MV-4-11 (cell line): ENCODE measurements around the gene TMSB15A.
"Not testable (repeated sequence)": the region's sequence is repeated elsewhere in the genome, so short reads cannot be mapped to it uniquely, and the experiment has no call there.

Experiments
- DNase-seq: peaks from one replicate; lab custom pipeline; 2025; lab: John Stamatoyannopoulos, UW

TMSB15A gene

DNA sequence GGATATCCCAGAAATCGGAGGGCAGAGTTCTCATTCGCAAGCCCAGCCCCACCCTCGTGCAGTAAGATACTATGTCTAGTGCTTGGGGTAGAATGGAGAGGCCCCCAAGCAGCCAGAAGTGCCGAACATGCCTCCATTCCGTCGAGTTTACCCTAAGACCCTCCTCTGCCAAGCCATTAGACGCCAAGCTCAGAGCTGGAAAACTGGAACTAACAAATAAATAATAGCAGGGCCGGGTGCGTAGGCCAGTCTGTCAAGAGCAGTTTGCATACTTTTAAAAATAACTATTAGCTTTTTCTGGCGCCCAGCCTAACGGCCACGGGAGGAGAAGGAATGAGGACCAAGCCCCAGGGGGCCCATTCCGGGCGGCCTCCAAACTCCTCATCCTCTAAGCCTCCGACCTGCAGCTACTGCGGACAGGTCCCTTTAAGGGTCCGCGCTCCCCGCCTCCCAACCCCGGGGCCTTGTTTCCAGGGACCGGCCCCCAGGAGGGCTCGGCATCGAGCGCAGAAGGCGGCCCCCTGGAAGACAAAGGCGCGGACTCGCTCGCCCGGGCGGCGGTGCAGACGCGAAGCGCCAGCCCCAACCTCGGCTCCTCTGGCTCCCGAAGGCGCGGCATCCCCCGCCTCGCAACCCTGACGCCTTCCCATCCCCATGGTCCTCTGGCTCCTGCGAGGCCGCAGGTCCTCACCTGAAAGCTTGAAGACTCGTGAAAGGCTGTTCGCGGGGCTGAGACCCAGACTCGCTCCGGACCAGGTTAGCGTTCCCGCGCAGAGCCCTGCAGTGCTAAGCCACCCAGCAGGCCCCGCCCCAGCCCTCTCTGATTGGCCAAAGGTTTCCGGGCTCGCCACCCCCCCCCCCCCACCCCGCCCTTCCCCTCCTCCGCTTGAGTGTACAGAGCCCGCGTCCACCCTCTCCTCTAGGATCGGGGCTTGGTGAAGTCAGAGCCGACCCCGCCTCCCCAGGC lies at the start of gene TMSB15A:
Gene TMSB15A, minus strand, starts transcription at position 765 of the 967 bp plus-strand sequence.
- no peak for DNase-seq

GRCh38 chrX:102560423-102561068 lies 44.0 kb upstream of the TMSB15A start:
- no peak for DNase-seq

DNA sequence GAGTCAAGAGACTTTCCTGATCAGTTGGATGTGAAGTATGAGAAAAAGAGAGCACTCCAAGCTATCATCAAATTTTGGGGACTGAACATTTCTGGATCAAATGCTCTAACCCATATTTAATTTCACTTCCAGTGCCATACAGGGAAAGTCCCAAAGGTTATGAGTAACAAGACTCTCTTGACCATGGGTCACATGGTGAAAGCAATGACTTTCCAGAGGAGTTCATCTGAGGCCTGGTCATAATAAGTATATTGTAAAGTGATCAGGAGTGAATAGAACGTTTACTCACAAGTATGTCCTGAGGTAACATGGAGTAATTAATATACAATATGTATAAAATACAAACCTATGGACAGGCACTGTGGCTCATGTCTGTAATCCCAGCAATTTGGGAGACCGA lies 42.1 kb upstream of the TMSB15A start:
- no peak for DNase-seq

- DNase-seq: no peak
Measured at GRCh38 chrX:102548231-102548630, 31.7 kb upstream of the TMSB15A start.

DNA sequence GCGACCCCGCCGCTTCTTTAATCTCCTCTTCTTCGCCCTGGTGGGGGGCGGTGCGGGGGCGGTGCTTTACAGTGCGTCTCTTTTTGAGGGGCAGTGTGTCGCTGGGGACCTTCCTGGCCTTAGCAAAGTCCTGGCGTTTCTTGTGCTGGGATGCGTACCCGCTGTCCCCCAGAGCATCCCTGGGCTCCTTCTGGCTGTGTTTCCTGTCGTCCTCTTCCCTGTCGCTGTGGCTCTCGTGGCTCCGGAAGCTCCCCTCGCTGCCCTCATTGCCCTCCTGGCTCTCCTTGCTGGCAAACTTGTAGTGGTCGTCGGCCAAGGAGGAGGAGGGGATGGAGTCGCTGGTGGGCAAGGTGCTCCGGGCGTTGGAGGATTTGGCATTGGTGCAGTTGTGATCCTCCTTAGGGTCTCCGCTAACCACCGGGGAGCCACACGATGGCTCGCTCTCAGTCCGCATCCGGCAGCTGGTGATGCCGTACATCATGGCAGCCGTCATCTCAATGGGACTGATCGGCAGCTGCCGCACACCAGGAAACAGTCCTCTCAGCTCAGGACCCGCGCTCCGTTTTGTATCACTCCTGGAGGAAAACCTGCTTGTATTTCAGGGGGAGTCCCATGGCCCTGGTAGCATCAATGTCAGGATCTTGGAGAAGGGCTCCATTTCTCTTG lies 30.4 kb upstream of the TMSB15A start:
- no peak for DNase-seq

DNA sequence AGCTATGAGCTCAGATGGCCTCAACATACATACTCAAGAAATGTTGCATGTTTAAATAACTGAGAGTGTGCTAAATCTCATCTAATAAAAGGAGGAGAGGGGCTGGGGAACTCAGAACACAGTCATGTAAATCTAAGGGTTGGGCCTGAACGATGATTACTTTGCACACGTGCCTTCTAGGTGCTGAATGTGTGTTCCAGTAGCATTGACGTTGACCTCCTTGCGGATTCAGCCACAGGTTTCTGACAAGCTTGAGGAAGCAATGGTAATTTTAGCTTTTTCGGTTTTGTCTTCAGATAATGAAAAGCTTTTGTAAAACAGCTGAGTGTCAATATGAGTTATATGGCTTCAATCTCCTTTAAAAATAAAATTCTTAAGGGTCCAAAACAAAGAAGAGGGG lies 29.6 kb upstream of the TMSB15A start:
- DNase-seq: not testable (repeated sequence)

- no peak for DNase-seq
Measured at GRCh38 chrX:102535958-102536357, 19.4 kb upstream of the TMSB15A start.

- no peak for DNase-seq
Measured at GRCh38 chrX:102517326-102517725, 787 bp upstream of the TMSB15A start.

DNA sequence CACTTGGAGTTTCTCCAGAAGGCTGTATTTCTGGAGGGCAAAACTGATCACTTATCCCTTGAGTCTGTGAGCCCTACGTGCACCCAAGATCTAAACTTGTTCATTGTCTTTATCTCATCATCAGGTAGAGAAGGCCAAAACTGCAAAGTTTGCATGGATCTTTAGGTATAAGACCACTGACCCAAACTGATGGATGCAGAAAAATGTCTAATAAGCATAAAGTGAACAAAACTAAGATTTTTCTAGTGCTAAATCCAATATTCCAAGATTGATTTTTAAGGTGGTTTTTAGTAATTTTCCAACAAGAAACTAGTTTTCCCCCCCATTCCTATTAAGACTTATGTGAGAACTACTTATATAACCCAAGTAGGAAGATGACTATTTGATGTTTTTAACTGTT lies 2.0 kb downstream of the TMSB15A start:
- no peak for DNase-seq

GRCh38 chrX:102498732-102499131 lies 17.8 kb downstream of the TMSB15A start:
- DNase-seq: no peak

- no peak for DNase-seq
Measured at GRCh38 chrX:102491766-102492165, 24.8 kb downstream of the TMSB15A start.

GRCh38 chrX:102478765-102479164 lies 37.8 kb downstream of the TMSB15A start:
- not testable (repeated sequence) for DNase-seq

DNA sequence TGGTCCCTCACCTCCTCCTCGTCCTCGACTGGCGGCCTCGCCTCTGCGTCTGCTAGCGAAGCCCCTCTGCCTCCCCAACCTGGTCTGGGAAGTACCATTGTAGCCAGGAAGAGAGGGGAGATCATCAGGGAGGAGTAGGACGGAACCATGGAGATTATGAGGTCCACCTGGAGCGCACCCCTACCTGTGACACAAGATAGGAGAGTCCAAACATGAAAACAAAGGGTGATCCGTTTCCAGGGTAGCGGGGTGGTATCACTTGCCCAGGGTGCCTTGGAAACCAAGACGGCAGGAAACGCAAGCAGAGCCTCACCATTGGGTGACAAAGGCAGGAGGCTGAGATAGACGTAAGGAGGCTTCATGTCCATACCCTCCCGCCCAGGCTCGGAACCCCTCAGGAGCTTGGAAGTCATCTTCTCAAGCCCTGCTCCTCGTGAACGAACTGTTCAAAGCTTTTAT lies 44.7 kb downstream of the TMSB15A start, which contains the start of gene TCP11X2:
Gene TCP11X2, minus strand, starts transcription at position 51 of the 459 bp plus-strand sequence.
- DNase-seq: not testable (repeated sequence)

DNA sequence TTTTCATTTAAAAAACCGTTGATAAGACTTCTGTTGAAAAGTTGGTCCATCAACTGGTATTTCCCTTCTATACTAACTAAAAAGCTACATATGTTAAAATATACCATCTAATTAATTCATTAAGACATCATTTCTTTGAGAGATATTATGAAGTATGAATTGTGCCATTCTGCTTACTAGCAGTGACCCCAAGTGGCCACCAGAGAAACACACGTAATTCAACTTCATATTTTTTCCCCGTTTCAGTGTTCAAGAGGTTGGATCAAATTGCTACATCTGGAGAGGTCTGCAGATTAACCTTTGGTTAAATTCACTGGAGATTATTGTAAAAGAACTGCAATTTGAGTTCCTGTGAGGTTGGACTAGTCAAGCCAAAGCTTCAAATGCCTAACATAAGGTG lies 46.3 kb downstream of the TMSB15A start:
- not testable (repeated sequence) for DNase-seq
